Lower leg skin (tissue), 4 donors: Measurements from ENCODE around the gene TRIM5. TPM values are rescaled to one million over a fixed set of nuclear protein-coding genes. Genes with fewer than 3 reads are reported as not detected.
"Not testable (repeated sequence)": the region's sequence is repeated elsewhere in the genome, so short reads cannot be mapped to it uniquely, and the experiment has no call there.

Experiments
- DNase-seq, 2 donors: peaks; one replicate each; pipeline ENCODE4 v3.0.0-alpha.2; 2019; ENCODE audit warnings: low spot score in 2 of 2
- H3K4me3 ChIP-seq: fragments of 200-600 bp; sonication (generic); 2 replicates; pipeline ENCODE4 v1.5.1; 2017; ENCODE audit warnings: mild to moderate bottlenecking, low read depth; ENCODE audit not compliant: poor library complexity, severe bottlenecking
- CTCF ChIP-seq, 3 donors: fragments of 450-650 bp; IDR thresholded peaks; one replicate each; pipeline ENCODE4 v1.5.1; 2016; ENCODE audit warnings: antibody characterized with exemption in 3 of 3, mild to moderate bottlenecking in 3 of 3, moderate library complexity in 2 of 3
- POLR2A ChIP-seq, 2 donors: fragments of 450-650 bp; IDR thresholded peaks; one replicate each; pipeline ENCODE4 v1.6.1; 2016 to 2017; ENCODE audit warnings: antibody characterized with exemption in 2 of 2, mild to moderate bottlenecking in 1 of 2, moderate library complexity in 1 of 2
- WGBS, 2 donors: methylation state at CpG; one replicate each; pipeline ENCODE4 v1.1.5; 2018; 5-methylcytosine and 5-hydroxymethylcytosine counted together
- intact Hi-C: fragments of 100-400 bp; cut with DNase I; formaldehyde crosslinking; loops from one replicate; pipeline ENCODE4 v1.15.0; 2023; ENCODE audit warnings: low total_unique reads
- total RNA-seq, 4 donors: library from RNA; depleted of rRNA; stranded (reverse); fragments of >200 nt; gene quantifications; one replicate each; pipeline ENCODE4 v1.1.0, GENCODE V29; 2016

TRIM5 gene, protein sequence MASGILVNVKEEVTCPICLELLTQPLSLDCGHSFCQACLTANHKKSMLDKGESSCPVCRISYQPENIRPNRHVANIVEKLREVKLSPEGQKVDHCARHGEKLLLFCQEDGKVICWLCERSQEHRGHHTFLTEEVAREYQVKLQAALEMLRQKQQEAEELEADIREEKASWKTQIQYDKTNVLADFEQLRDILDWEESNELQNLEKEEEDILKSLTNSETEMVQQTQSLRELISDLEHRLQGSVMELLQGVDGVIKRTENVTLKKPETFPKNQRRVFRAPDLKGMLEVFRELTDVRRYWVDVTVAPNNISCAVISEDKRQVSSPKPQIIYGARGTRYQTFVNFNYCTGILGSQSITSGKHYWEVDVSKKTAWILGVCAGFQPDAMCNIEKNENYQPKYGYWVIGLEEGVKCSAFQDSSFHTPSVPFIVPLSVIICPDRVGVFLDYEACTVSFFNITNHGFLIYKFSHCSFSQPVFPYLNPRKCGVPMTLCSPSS
- total RNA-seq = 10 to 100 TPM in 2 of 4 donors, 1 to 10 TPM in 2; 8.3 to 16.1 (median 10.8) TPM

DNA sequence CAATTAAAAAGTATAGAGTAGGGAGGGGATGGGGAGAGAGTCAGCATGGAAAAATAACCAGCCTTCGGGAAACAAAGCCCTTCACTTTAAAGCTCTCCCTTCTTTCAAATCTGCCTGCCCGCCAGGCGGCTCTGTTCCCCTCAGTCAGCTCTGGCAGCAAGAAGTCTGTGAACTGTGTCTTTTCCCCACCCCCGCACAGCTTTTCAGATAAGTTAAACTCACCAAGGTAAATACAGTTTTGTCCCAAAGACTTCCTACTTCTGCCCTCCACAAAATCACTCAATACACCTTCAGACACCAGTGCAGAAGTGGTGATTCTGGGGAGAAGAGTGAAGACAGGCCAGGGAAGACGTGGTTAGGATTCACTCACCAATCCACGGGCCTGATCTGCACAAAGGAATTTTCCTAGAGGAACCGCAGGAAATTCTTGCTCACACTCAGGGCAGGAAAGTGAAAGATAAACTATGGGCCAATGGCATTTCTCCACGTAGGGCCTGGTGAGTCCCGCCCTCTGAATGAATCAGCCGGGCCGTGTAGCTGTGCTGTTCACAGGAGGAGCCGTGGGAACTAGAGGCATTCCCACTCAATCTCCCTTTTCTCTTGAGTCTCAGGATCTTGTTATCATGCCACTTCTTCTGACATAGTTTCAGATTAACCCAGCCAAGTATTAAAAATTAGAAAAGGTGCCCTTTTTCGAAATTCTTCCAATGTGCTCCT, at the start of gene TRIM5:
Gene TRIM5, minus strand, starts transcription at position 429 of the 717 bp plus-strand sequence. CDS start 4,897 bp downstream, outside the sequence.
- intact Hi-C loops = no loop called here
- 1% methylated on average over 13 of the region's 13 CpGs for WGBS, 2 donors
- peak; percentile 92 to 96 for DNase-seq
- peak within 1 kb of the TSS; percentile 19 for H3K4me3 ChIP-seq
- no peak for TF ChIP-seq POLR2A (IDR thresholded peaks at IDR 0.05)
- TF ChIP-seq CTCF (IDR thresholded peaks at IDR 0.05) = peak in 1 of 3 donors; percentile 30

- TF ChIP-seq CTCF (IDR thresholded peaks at IDR 0.05) (no peak), POLR2A (IDR thresholded peaks at IDR 0.05) (no peak)
- intact Hi-C loops = no loop called here
- H3K4me3 ChIP-seq = no peak overlapping the region
- DNase-seq = no peak
- 93 to 95% methylated on average over 1 of the region's 1 CpG for WGBS, 2 donors
These were observed 42.8 kb upstream of the TRIM5 start for GRCh38 chr11:5727691-5728090.

- intact Hi-C loops = no loop called here
- WGBS, 2 donors = 92 to 95% methylated on average over 1 of the region's 1 CpG
These were observed 41.5 kb upstream of the TRIM5 start for GRCh38 chr11:5726351-5726750.

DNA sequence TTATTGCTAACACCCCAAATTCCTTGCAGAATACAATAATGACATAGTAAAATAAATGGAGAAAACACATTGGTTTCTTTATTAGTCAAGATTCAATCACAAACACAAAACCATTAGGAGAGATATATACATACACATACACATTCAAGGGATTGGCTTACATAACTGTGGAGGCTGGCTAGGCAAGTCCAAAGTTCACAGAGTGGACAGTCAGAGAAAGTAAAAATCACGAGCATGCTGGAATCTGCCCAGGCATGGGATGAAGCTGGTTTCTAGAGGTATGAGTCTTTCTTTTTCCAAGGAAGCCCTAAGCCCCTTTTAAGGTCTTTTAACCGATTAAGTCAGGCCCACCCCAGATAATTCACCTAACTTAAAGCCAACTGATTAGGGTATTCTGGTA, 37.7 kb upstream of the TRIM5 start:
- WGBS, 2 donors = 65 to 73% methylated on average over 2 of the region's 2 CpGs
- no peak overlapping the region for H3K4me3 ChIP-seq
- intact Hi-C loops = no loop called here
- DNase-seq = no peak
- TF ChIP-seq CTCF (IDR thresholded peaks at IDR 0.05) = no peak
- TF ChIP-seq POLR2A (IDR thresholded peaks at IDR 0.05) = no peak

More at GRCh38 chr11:5726351-5726750, 41.5 kb upstream of the TRIM5 start:
- H3K4me3 ChIP-seq = no peak overlapping the region
- TF ChIP-seq POLR2A (IDR thresholded peaks at IDR 0.05) (no peak), CTCF (IDR thresholded peaks at IDR 0.05) (no peak)
- DNase-seq = no peak

DNA sequence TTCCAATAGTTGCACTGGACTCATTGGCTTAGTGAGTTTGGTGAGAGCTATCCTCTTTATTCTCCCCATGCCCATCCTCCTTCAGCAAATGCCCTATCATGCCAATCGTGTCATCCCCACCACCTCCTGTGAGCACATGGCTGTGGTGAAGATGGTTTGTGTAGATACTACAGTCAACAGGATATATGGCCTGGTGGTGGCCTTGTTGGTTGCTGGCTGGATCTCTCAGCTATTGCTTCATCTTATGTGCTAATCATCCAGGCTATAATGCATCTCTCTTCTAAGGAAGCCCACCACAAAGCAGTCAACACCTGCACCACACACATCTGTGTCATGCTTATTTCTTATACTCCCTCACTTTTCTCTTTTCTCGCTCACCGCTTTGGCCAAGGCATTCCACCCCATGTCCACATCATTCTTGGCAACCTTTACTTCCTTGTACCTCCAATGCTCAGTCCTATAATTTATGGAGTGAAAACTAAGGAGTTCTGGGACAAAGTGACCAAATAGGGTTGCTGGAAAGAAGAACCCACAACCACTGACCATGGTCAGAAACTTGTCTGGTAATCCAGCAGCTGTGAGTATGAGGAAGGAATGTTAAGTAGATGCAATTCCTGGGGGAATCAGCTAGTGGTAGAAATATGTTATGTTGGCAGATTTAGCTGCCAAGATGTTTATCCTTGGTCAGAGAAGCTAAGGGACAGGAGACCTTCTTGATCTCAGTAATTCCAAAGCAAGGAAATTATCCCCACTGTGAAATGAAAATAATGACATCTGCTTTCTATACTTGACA, 35.0 kb upstream of the TRIM5 start:
- intact Hi-C loops = no loop called here

GRCh38 chr11:5716518-5716917, 31.6 kb upstream of the TRIM5 start:
- 50 to 91% methylated on average over 1 of the region's 1 CpG for WGBS, 2 donors
- intact Hi-C loops, H3K4me3 ChIP-seq, DNase-seq: not testable (repeated sequence)

More for the DNA sequence above, 35.0 kb upstream of the TRIM5 start:
- TF ChIP-seq POLR2A (IDR thresholded peaks at IDR 0.05) (no peak), CTCF (IDR thresholded peaks at IDR 0.05) (no peak)
- DNase-seq = no peak
- WGBS, 2 donors = 87 to 91% methylated on average over 3 of the region's 3 CpGs
- H3K4me3 ChIP-seq = no peak overlapping the region
